ENCODE results near the gene PRDX5. TPM values are rescaled to one million over a fixed set of nuclear protein-coding genes. Genes with fewer than 3 reads are reported as not detected.
A peak's percentile ranks its signal among the peaks of the same experiment; 100 is the strongest.

The PRDX5 gene
- total RNA-seq, 1 experiment from 2014 or later = 165 TPM

- Mint-ChIP-seq H3K27me3 (ENCODE audit: unreplicated experiment) (no peaks in the 10 kb centered on the region), H3K36me3 (ENCODE audit: insufficient read depth, unreplicated experiment) (no peaks in the 10 kb centered on the region), H3K9me3 (ENCODE audit: low read depth, unreplicated experiment) (no peaks in the 10 kb centered on the region), H3K27ac (ENCODE audit: unreplicated experiment) (no peak overlapping the region), H3K4me1 (ENCODE audit: low read depth, unreplicated experiment) (peaks cover 9% of the 10 kb centered on the region), H3K4me3 (ENCODE audit: low read depth, unreplicated experiment) (no peak overlapping the region)
- BruUV-seq (replicated peaks) = no TSS peak
- CTCF ChIA-PET = interaction anchor here (0.6 to 0.8 kb wide), 2 partner anchors 12 to 39 kb away, joined by 3 read pairs; partner anchors contain the start of gene ESRRA
- intact Hi-C loops (cut with micrococcal nuclease; ENCODE audit: unreplicated experiment) = no loop called here
- no peak for DNase-seq
- TF ChIP-seq, protein P1, sequence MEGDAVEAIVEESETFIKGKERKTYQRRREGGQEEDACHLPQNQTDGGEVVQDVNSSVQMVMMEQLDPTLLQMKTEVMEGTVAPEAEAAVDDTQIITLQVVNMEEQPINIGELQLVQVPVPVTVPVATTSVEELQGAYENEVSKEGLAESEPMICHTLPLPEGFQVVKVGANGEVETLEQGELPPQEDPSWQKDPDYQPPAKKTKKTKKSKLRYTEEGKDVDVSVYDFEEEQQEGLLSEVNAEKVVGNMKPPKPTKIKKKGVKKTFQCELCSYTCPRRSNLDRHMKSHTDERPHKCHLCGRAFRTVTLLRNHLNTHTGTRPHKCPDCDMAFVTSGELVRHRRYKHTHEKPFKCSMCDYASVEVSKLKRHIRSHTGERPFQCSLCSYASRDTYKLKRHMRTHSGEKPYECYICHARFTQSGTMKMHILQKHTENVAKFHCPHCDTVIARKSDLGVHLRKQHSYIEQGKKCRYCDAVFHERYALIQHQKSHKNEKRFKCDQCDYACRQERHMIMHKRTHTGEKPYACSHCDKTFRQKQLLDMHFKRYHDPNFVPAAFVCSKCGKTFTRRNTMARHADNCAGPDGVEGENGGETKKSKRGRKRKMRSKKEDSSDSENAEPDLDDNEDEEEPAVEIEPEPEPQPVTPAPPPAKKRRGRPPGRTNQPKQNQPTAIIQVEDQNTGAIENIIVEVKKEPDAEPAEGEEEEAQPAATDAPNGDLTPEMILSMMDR (IDR thresholded peaks at IDR 0.05; ENCODE audit: unreplicated experiment) = no peak
These were observed 26.9 kb downstream of the PRDX5 start for GRCh38 chr11:64344787-64345186.

GRCh38 chr11:64347193-64347867 is 29.4 kb downstream of the PRDX5 start:
- H3K36me3 Mint-ChIP-seq (ENCODE audit: insufficient read depth, unreplicated experiment) = no peaks in the 10 kb centered on the region
- peak overlapping the region; percentile 59 for H3K27ac Mint-ChIP-seq (ENCODE audit: unreplicated experiment)
- peaks cover 9% of the 10 kb centered on the region for H3K4me1 Mint-ChIP-seq (ENCODE audit: low read depth, unreplicated experiment)
- no peak overlapping the region for H3K4me3 Mint-ChIP-seq (ENCODE audit: low read depth, unreplicated experiment)
- intact Hi-C loops (cut with micrococcal nuclease; ENCODE audit: unreplicated experiment) = no loop called here
- BruUV-seq (replicated peaks) = no TSS peak
- CTCF ChIA-PET = no interaction called here
- no peaks in the 10 kb centered on the region for H3K9me3 Mint-ChIP-seq (ENCODE audit: low read depth, unreplicated experiment)
- DNase-seq = no peak
- no peaks in the 10 kb centered on the region for H3K27me3 Mint-ChIP-seq (ENCODE audit: unreplicated experiment)
- TF ChIP-seq, protein P1 (IDR thresholded peaks at IDR 0.05; ENCODE audit: unreplicated experiment) = no peak

DNA sequence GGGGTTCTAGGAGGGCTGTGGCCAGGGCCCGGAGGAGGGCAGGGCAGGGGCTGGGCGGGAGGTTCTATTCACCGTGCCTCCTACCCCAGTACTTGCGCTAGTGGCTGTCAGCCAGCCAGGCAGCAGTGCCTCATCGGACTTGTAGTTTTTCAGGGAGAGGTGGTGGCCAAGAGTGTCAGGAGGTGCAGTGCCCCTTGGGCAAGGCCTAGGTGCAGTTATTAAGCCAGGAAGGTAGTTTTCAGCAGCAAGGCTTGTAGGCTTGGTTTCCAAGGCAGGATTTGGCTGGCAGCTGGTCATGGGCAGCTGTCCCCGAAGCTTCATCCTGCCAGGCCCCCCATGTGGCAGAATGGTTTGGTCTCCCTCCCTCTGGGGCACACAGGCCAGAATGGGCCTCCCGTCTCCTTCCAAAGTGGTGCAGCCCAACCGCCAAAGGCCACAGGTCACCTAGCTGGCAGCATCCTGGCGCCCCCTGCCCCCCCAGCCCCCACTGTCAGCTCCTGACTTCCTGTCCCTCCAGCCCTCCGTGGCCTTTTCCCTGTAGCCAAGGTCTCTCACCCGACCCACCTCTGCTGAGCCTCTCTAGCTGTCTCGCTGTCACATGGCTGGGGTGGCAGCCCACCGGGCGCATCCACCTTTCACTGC is 30.6 kb downstream of the PRDX5 start:
- Mint-ChIP-seq H3K4me1 (ENCODE audit: low read depth, unreplicated experiment) (peaks cover 9% of the 10 kb centered on the region), H3K27ac (ENCODE audit: unreplicated experiment) (no peak overlapping the region), H3K4me3 (ENCODE audit: low read depth, unreplicated experiment) (no peak overlapping the region), H3K27me3 (ENCODE audit: unreplicated experiment) (no peaks in the 10 kb centered on the region), H3K9me3 (ENCODE audit: low read depth, unreplicated experiment) (no peaks in the 10 kb centered on the region), H3K36me3 (ENCODE audit: insufficient read depth, unreplicated experiment) (no peaks in the 10 kb centered on the region)
- CTCF ChIA-PET = interaction anchor here (1.5 kb wide), 1 partner anchor 9 kb away, joined by 3 read pairs; no protein-coding TSS in a partner anchor
- no peak for DNase-seq
- TF ChIP-seq, protein P1 (IDR thresholded peaks at IDR 0.05; ENCODE audit: unreplicated experiment) = no peak
- no TSS peak for BruUV-seq (replicated peaks)
- intact Hi-C loops (cut with micrococcal nuclease; ENCODE audit: unreplicated experiment) = no loop called here

DNA sequence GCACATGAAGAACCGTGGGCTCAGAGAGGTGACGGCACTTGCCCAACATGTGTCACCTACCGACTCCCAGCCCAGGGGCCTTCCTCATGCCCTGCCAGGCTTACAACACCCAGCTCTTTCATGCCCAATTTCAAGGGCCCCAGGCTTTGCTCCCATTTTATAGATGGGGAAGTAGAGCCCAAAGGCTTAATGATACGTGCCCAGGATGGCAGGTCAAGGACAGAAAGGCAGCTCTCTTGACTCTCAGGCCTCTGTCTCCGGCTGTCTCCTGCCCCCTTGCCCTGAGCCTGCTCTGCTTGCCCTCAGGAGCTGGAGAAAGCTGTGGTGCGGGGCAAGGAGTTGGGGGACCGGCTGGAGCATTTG is 31.1 kb downstream of the PRDX5 start:
- H3K4me1 Mint-ChIP-seq (ENCODE audit: low read depth, unreplicated experiment) = peaks cover 9% of the 10 kb centered on the region
- no peaks in the 10 kb centered on the region for H3K9me3 Mint-ChIP-seq (ENCODE audit: low read depth, unreplicated experiment)
- no peak for DNase-seq
- intact Hi-C loops (cut with micrococcal nuclease; ENCODE audit: unreplicated experiment) = no loop called here
- no peak overlapping the region for H3K4me3 Mint-ChIP-seq (ENCODE audit: low read depth, unreplicated experiment)
- TF ChIP-seq, protein P1 (IDR thresholded peaks at IDR 0.05; ENCODE audit: unreplicated experiment) = no peak
- no peak overlapping the region for H3K27ac Mint-ChIP-seq (ENCODE audit: unreplicated experiment)
- no TSS peak for BruUV-seq (replicated peaks)
- CTCF ChIA-PET = interaction anchor here (1.5 kb wide), 1 partner anchor 9 kb away, joined by 3 read pairs; no protein-coding TSS in a partner anchor
- H3K27me3 Mint-ChIP-seq (ENCODE audit: unreplicated experiment) = no peaks in the 10 kb centered on the region
- H3K36me3 Mint-ChIP-seq (ENCODE audit: insufficient read depth, unreplicated experiment) = no peaks in the 10 kb centered on the region

Data from Calu3 (cell line).